HG02981 (cell line): Measurements from ENCODE around the gene LGALS3.

Source experiments
- ATAC-seq: cut with Tn5 transposase; IDR thresholded peaks from one replicate; pipeline ENCODE4 v1.9.1; 2021; ENCODE audit warnings: mild to moderate bottlenecking, moderate library complexity; ENCODE audit not compliant: unreplicated experiment

Gene LGALS3

GRCh38 chr14:55180434-55180833 lies 51.4 kb downstream of the LGALS3 start:
- ATAC-seq, result peak; percentile 79

- no peak for ATAC-seq
Measured at GRCh38 chr14:55188686-55189295, 59.7 kb downstream of the LGALS3 start.

- no peak for ATAC-seq
Measured at GRCh38 chr14:55190906-55191202, 61.8 kb downstream of the LGALS3 start.

- peak; percentile 97 for ATAC-seq
Measured at GRCh38 chr14:55191203-55192053, 62.4 kb downstream of the LGALS3 start, which contains the start of gene DLGAP5. Gene DLGAP5 (minus strand): TSS chr14:55191585. CDS start chr14:55189179, 2,406 bp downstream.

GRCh38 chr14:55192054-55192621 lies 63.1 kb downstream of the LGALS3 start:
- ATAC-seq, result no peak

GRCh38 chr14:55194656-55195355 lies 65.8 kb downstream of the LGALS3 start:
- no peak for ATAC-seq
